Ovary (tissue), 3 donors: ENCODE measurements around the gene NFKBIA.

ENCODE experiments used
- POLR2A ChIP-seq: fragments of 450-650 bp; IDR thresholded peaks from one replicate; pipeline ENCODE4 v1.6.1; 2017; ENCODE audit warnings: antibody characterized with exemption, mild to moderate bottlenecking, moderate library complexity
- TF ChIP-seq, protein P1 (sequence below), 3 donors: fragments of 450-650 bp in 2 of 3; fragments of 200-600 bp in 1 of 3; IDR thresholded peaks; one replicate each; pipeline versions ENCODE4 v1.5.1 to v1.8.0; 2016 to 2022; ENCODE audit warnings: antibody characterized with exemption in 3 of 3, mild to moderate bottlenecking in 1 of 3
- donor health status: DM: no; HTN: no; CAD: no.

DNA sequence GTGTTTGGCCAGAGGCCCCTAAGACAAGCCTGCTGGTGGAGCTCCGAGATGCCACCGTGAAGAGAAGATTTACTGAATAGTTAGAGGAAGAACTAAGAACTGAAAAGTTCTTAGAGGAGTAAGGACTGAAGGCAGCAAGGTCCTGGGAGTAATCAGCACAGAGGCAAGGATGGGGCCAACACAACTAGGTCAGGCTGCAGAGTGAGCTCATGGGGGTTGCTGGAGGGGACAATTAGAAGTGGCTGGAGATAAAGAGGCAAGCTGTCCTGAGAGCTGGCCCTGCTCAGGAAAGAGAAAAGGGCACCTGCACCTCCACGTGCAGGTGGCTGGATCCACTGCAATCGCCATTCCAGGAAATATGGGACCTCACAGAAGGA, 52.7 kb downstream of the NFKBIA start:
- TF ChIP-seq, protein P1, sequence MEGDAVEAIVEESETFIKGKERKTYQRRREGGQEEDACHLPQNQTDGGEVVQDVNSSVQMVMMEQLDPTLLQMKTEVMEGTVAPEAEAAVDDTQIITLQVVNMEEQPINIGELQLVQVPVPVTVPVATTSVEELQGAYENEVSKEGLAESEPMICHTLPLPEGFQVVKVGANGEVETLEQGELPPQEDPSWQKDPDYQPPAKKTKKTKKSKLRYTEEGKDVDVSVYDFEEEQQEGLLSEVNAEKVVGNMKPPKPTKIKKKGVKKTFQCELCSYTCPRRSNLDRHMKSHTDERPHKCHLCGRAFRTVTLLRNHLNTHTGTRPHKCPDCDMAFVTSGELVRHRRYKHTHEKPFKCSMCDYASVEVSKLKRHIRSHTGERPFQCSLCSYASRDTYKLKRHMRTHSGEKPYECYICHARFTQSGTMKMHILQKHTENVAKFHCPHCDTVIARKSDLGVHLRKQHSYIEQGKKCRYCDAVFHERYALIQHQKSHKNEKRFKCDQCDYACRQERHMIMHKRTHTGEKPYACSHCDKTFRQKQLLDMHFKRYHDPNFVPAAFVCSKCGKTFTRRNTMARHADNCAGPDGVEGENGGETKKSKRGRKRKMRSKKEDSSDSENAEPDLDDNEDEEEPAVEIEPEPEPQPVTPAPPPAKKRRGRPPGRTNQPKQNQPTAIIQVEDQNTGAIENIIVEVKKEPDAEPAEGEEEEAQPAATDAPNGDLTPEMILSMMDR (IDR thresholded peaks at IDR 0.05), result no peak
- TF ChIP-seq POLR2A, result no peak
